NCI-H2171 (cell line): ENCODE results near the gene NUDT11.
"Not testable (repeated sequence)": the region's sequence is repeated elsewhere in the genome, so short reads cannot be mapped to it uniquely, and the experiment has no call there.

Experiments
- DNase-seq: peaks from one replicate; lab custom pipeline; 2025; lab: John Stamatoyannopoulos, UW

NUDT11 gene

GRCh38 chrX:51496501-51497291 lies at the start of gene NUDT11:
TSS of gene NUDT11 (minus strand) at chrX:51496592. CDS start at chrX:51496444, 148 bp downstream.
- peak; percentile 69 for DNase-seq

- DNase-seq, result no peak
These were observed 24.0 kb upstream of the NUDT11 start for GRCh38 chrX:51520393-51520792.

- not testable (repeated sequence) for DNase-seq
These were observed 22.7 kb upstream of the NUDT11 start for GRCh38 chrX:51519131-51519530.

- DNase-seq, result no peak
These were observed 11.2 kb upstream of the NUDT11 start for GRCh38 chrX:51507551-51507950.

GRCh38 chrX:51495701-51496488 lies 497 bp downstream of the NUDT11 start:
- not testable (repeated sequence) for DNase-seq

GRCh38 chrX:51494409-51494808 lies 2.0 kb downstream of the NUDT11 start:
- no peak for DNase-seq

- DNase-seq, result no peak
These were observed 8.5 kb downstream of the NUDT11 start for GRCh38 chrX:51487960-51488267.

GRCh38 chrX:51484616-51485015 lies 11.8 kb downstream of the NUDT11 start:
- no peak for DNase-seq

GRCh38 chrX:51482411-51482810 lies 14.0 kb downstream of the NUDT11 start:
- not testable (repeated sequence) for DNase-seq

GRCh38 chrX:51476930-51477329 lies 19.5 kb downstream of the NUDT11 start:
- no peak for DNase-seq

GRCh38 chrX:51463322-51463721 lies 33.1 kb downstream of the NUDT11 start:
- no peak for DNase-seq

GRCh38 chrX:51461053-51462044 lies 35.0 kb downstream of the NUDT11 start:
- DNase-seq, result no peak

- DNase-seq, result no peak
These were observed 37.3 kb downstream of the NUDT11 start for GRCh38 chrX:51459125-51459524.

- DNase-seq, result no peak
These were observed 39.6 kb downstream of the NUDT11 start for GRCh38 chrX:51456814-51457213.

- no peak for DNase-seq
These were observed 40.1 kb downstream of the NUDT11 start for GRCh38 chrX:51456246-51456645.

- no peak for DNase-seq
These were observed 56.0 kb downstream of the NUDT11 start for GRCh38 chrX:51440365-51440764.
